Trophoblast cell (in vitro differentiated cells and primary cell): ENCODE measurements around the gene SUSD3.
A peak's percentile ranks its signal among the peaks of the same experiment; 100 is the strongest.

Experiments
- DNase-seq, 2 donors: peaks; one replicate each; pipeline ENCODE4 v3.0.0-alpha.2; 2016
- H2AFZ ChIP-seq: 2 replicates; pipeline ENCODE4 v1.6.1; 2013; ENCODE audit warnings: low read length, moderate library complexity, mild to moderate bottlenecking; ENCODE audit not compliant: insufficient read depth, poor library complexity
- H2AK5ac ChIP-seq: 2 replicates; pipeline ENCODE4 v1.6.1; 2013; ENCODE audit warnings: mild to moderate bottlenecking, low read length
- H2BK120ac ChIP-seq: 2 replicates; pipeline ENCODE4 v1.6.1; 2013; ENCODE audit warnings: low read length, mild to moderate bottlenecking, moderate library complexity; ENCODE audit not compliant: insufficient read depth, poor library complexity
- H2BK12ac ChIP-seq: 2 replicates; pipeline ENCODE4 v1.6.1; 2013; ENCODE audit warnings: mild to moderate bottlenecking, low read length, moderate library complexity
- H2BK5ac ChIP-seq: 2 replicates; pipeline ENCODE4 v1.6.1; 2013; ENCODE audit warnings: low read length, low read depth, moderate library complexity, mild to moderate bottlenecking; ENCODE audit not compliant: poor library complexity
- H3K14ac ChIP-seq: 2 replicates; pipeline ENCODE4 v1.6.1; 2013; ENCODE audit warnings: mild to moderate bottlenecking, low read length
- H3K18ac ChIP-seq: 2 replicates; pipeline ENCODE4 v1.6.1; 2013; ENCODE audit warnings: mild to moderate bottlenecking, low read length
- H3K23ac ChIP-seq: 2 replicates; pipeline ENCODE4 v1.6.1; 2013; ENCODE audit warnings: low read length
- H3K27ac ChIP-seq: 2 replicates; pipeline ENCODE4 v1.5.1; 2013; ENCODE audit warnings: low read depth, mild to moderate bottlenecking, inconsistent platforms, low read length, moderate library complexity
- H3K27me3 ChIP-seq: 2 replicates; pipeline ENCODE4 v1.6.1; 2013; ENCODE audit warnings: inconsistent platforms, mild to moderate bottlenecking, low read length, moderate library complexity; ENCODE audit not compliant: insufficient read depth
- H3K36me3 ChIP-seq, 2 experiments: 1 replicate in 1 of 2; 2 replicates in 1 of 2; pipeline ENCODE4 v1.6.1; 2013; ENCODE audit warnings: low read length in 2 of 2, mild to moderate bottlenecking in 2 of 2, moderate library complexity in 1 of 2; ENCODE audit not compliant: insufficient read depth in 2 of 2, control insufficient read depth in 1 of 2
- H3K4ac ChIP-seq: 2 replicates; pipeline ENCODE4 v1.6.1; 2013; ENCODE audit warnings: low read depth, mild to moderate bottlenecking, low read length, moderate library complexity
- H3K4me1 ChIP-seq, 2 experiments: 1 replicate in 1 of 2; 2 replicates in 1 of 2; pipeline ENCODE4 v1.6.1; 2013; ENCODE audit warnings: low read length in 2 of 2, mild to moderate bottlenecking in 2 of 2, moderate library complexity in 1 of 2; ENCODE audit not compliant: insufficient read depth in 2 of 2, control insufficient read depth in 1 of 2
- H3K4me2 ChIP-seq: 2 replicates; pipeline ENCODE4 v1.6.1; 2013; ENCODE audit warnings: inconsistent platforms, mild to moderate bottlenecking, low read length, moderate library complexity
- H3K4me3 ChIP-seq: 2 replicates; pipeline ENCODE4 v1.5.1; 2013; ENCODE audit warnings: mild to moderate bottlenecking, low read depth, low read length, inconsistent platforms
- H3K79me1 ChIP-seq: one replicate; pipeline ENCODE4 v1.6.1; 2013; ENCODE audit warnings: low read length
- H3K79me2 ChIP-seq: 2 replicates; pipeline ENCODE4 v1.6.1; 2013; ENCODE audit warnings: low read length, mild to moderate bottlenecking; ENCODE audit not compliant: control insufficient read depth, insufficient read depth, poor library complexity
- H3K9ac ChIP-seq: 2 replicates; pipeline ENCODE4 v1.6.1; 2013; ENCODE audit warnings: mild to moderate bottlenecking, low read length
- H3K9me3 ChIP-seq: 2 replicates; pipeline ENCODE4 v1.6.1; 2013; ENCODE audit warnings: low read depth, mild to moderate bottlenecking, control low read depth, inconsistent platforms, low read length; ENCODE audit not compliant: insufficient read depth
- H4K12ac ChIP-seq: 2 replicates; pipeline ENCODE4 v1.6.1; 2013; ENCODE audit warnings: low read depth, mild to moderate bottlenecking, low read length, moderate library complexity
- H4K8ac ChIP-seq: 2 replicates; pipeline ENCODE4 v1.6.1; 2013; ENCODE audit warnings: low read depth, mild to moderate bottlenecking, low read length, moderate library complexity
- H4K91ac ChIP-seq: one replicate; pipeline ENCODE4 v1.6.1; 2013; ENCODE audit warnings: low read depth, mild to moderate bottlenecking, low read length, moderate library complexity
- WGBS: extraction: QIAGEN DNeasy Blood & Tissue Kit; methylation state at CpG from one replicate; pipeline ENCODE4 v1.1.7; 2013; ENCODE audit warnings: missing lambda C conversion rate; ENCODE audit not compliant: insufficient read length, insufficient coverage; ENCODE audit errors: extremely low coverage; 5-methylcytosine and 5-hydroxymethylcytosine counted together

Gene SUSD3

DNA sequence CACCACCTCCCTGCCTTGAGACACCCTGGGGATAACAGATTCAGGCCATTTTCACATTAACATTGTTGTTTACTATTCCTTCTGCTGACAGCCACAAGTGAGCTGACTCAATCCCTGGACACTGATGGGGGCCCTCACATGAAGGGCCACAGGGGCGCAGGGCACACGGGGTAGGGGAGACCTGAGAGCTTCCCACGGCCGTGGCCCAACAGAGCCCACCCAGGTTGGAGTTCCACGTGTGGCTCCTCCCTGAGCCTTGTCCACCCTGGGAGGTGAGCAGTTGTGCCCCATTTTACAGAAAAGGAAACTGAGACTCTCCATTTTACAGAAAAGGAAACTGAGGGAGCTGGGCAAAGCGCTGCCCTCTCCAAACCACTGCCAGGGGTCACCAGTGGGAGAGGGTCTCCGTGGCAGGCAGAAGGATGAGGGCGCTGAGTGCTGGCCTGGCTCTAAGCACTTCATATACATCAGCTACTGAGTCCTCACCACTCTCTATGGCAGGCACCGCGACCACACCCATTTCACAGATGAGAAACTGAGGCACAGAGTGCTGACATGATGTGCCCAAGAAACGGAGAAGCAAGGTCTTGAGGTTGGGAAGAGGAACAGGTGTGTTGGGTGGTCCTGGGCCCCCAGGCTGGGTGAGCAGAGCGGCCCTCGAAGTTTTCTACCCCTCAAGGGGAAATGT is 73.2 kb downstream of the SUSD3 start:
- peaks cover 24% of the 10 kb centered on the region in 2 experiments for H3K4me1 ChIP-seq
- peak overlapping the region; percentile 36 for H4K91ac ChIP-seq
- no peak overlapping the region for H3K23ac ChIP-seq
- no peak overlapping the region for H2AFZ ChIP-seq
- no peaks in the 10 kb centered on the region for H3K36me3 ChIP-seq
- WGBS: no CpG with 5 or more reads among the region's 13 CpGs
- H3K9ac ChIP-seq: no peak overlapping the region
- peaks cover 17% of the 10 kb centered on the region for H3K79me1 ChIP-seq
- no peak for DNase-seq
- H4K12ac ChIP-seq: no peak overlapping the region
- no peak overlapping the region for H3K4ac ChIP-seq
- no peak overlapping the region for H2BK5ac ChIP-seq
- no peaks in the 10 kb centered on the region for H3K27me3 ChIP-seq
- no peak overlapping the region for H3K27ac ChIP-seq
- H3K4me2 ChIP-seq: no peak overlapping the region
- H2AK5ac ChIP-seq: peak overlapping the region; percentile 34
- no peak overlapping the region for H4K8ac ChIP-seq
- H3K4me3 ChIP-seq: no peak overlapping the region
- H2BK12ac ChIP-seq: no peak overlapping the region
- peaks cover 10% of the 10 kb centered on the region for H3K79me2 ChIP-seq
- H3K14ac ChIP-seq: no peak overlapping the region
- no peak overlapping the region for H3K18ac ChIP-seq
- peaks cover 3% of the 10 kb centered on the region for H3K9me3 ChIP-seq
- no peak overlapping the region for H2BK120ac ChIP-seq

DNA sequence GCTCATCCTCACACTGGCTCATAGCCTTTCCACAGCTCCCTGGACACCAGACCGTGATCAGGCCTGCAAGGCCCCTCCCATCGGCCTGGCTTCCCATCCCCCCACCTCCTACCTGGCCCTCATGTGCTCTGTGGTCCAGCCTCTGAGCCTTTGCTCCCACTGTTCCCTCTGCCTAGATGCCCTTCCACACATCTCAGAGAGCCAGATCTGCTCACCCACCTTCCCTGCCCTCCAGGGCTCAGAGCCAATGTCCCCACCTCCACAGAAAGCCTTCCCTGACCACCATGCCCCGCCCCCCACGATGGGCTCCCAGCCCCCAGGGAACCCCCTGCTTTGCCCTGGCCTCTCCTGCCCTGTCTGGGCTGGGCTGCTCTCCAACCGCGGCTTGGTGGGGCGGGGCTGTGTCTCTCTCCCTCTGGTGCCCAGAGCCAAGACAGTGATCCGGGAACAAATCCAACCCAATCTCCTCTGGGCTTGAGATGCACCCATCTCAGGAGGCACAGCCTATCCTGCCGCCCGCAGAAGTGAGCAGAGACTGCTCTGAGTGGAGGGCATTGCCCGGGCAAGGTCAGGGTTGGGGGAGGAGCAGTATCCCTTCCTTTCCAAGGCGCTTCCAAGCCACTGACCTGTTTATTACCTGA is 73.9 kb downstream of the SUSD3 start:
- no CpG with 5 or more reads among the region's 12 CpGs for WGBS
- no peak overlapping the region for H3K27ac ChIP-seq
- H3K4me2 ChIP-seq: peak overlapping the region; percentile 94
- H2AFZ ChIP-seq: no peak overlapping the region
- peaks cover 10% of the 10 kb centered on the region for H3K79me2 ChIP-seq
- H3K23ac ChIP-seq: no peak overlapping the region
- H2BK120ac ChIP-seq: peak overlapping the region; percentile 6
- DNase-seq: no peak
- H2AK5ac ChIP-seq: no peak overlapping the region
- no peak overlapping the region for H3K4me3 ChIP-seq
- peaks cover 19 to 20% of the 10 kb centered on the region in 2 experiments for H3K4me1 ChIP-seq
- H2BK12ac ChIP-seq: peak overlapping the region; percentile 6
- no peak overlapping the region for H2BK5ac ChIP-seq
- H3K18ac ChIP-seq: peak overlapping the region; percentile 15
- no peak overlapping the region for H3K9ac ChIP-seq
- peak overlapping the region; percentile 29 for H4K91ac ChIP-seq
- H4K12ac ChIP-seq: no peak overlapping the region
- H3K27me3 ChIP-seq: no peaks in the 10 kb centered on the region
- no peak overlapping the region for H4K8ac ChIP-seq
- H3K9me3 ChIP-seq: peaks cover 3% of the 10 kb centered on the region
- H3K79me1 ChIP-seq: peaks cover 17% of the 10 kb centered on the region
- no peak overlapping the region for H3K14ac ChIP-seq
- H3K4ac ChIP-seq: peak overlapping the region; percentile 3
- H3K36me3 ChIP-seq: no peaks in the 10 kb centered on the region

DNA sequence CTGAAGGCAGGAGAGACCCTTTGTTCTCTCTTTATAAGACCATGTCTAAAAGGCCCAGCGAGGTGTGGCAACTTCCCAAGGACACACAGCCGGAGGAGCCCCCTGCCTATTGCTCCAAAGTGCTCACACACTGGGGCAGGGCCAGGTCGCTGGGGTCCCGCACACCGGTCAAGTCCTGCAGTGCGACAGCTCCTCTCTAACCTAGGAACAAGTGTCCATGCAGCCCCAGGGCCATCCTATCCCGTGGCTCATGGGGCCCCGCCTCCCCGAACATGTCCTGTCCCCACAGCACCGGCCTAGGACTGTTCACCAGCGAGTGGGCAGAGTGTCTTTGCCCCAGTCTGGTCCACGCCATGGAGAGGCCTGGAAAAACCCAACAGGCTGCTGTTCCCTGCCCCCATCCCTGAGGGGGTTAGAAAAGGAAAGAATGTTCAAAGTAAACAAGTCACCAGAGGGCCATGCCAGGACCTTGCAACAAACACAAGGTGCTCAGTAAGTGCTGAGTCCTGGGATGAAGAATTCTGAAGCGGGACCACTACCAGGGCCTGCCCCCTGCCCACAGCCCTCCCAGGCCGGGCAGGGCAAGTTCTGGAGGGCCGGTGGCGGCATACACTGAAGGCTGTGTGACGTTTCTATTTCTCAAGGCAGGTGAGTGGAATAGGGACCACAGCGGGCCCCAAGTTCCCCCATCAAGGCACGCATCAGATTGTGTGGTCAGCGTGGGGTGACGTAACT is 74.6 kb downstream of the SUSD3 start:
- H3K18ac ChIP-seq: peak overlapping the region; percentile 13
- peak overlapping the region; percentile 61 for H2AFZ ChIP-seq
- no peak overlapping the region for H3K9ac ChIP-seq
- H3K4me2 ChIP-seq: peak overlapping the region; percentile 94
- peak; percentile 46 to 49 for DNase-seq
- H4K8ac ChIP-seq: peak overlapping the region; percentile 10
- no peak overlapping the region for H2BK12ac ChIP-seq
- peaks cover 17% of the 10 kb centered on the region for H3K79me1 ChIP-seq
- WGBS: no CpG with 5 or more reads among the region's 21 CpGs
- H3K9me3 ChIP-seq: peaks cover 3% of the 10 kb centered on the region
- peaks cover 10% of the 10 kb centered on the region for H3K79me2 ChIP-seq
- H3K4me3 ChIP-seq: peak overlapping the region; percentile 86
- no peak overlapping the region for H2AK5ac ChIP-seq
- no peak overlapping the region for H2BK120ac ChIP-seq
- no peak overlapping the region for H4K12ac ChIP-seq
- peaks cover 19 to 20% of the 10 kb centered on the region in 2 experiments for H3K4me1 ChIP-seq
- H3K27me3 ChIP-seq: no peaks in the 10 kb centered on the region
- no peak overlapping the region for H2BK5ac ChIP-seq
- no peaks in the 10 kb centered on the region for H3K36me3 ChIP-seq
- peak overlapping the region; percentile 13 for H3K4ac ChIP-seq
- peak overlapping the region; percentile 52 for H3K27ac ChIP-seq
- peak overlapping the region; percentile 49 for H4K91ac ChIP-seq
- H3K23ac ChIP-seq: no peak overlapping the region
- peak overlapping the region; percentile 10 for H3K14ac ChIP-seq

DNA sequence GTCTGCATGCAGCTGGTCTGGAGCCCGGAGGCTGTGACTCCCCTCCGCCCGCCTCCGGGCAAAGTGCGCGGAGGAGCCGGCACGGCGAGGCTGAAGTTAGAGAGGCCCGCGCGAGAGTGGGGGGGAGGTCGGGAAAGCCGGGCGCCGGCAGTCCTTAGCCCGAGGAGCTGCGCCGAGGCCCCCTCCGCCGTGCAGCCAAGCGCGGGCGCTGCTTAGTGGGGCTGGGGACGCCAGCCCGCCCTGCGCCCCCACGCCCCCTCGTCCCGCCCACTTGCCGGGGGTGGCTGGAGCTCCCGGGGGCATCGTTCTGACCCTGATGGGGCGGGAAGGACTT is 75.1 kb downstream of the SUSD3 start:
- Histone ChIP-seq H4K8ac (peak overlapping the region; percentile 73), H2BK120ac (peak overlapping the region; percentile 57), H4K12ac (peak overlapping the region; percentile 66), H3K36me3 (no peaks in the 10 kb centered on the region), H3K14ac (peak overlapping the region; percentile 87), H3K23ac (no peak overlapping the region), H2BK12ac (no peak overlapping the region), H2AK5ac (no peak overlapping the region), H3K4me1 (peaks cover 19 to 20% of the 10 kb centered on the region in 2 experiments), H3K79me1 (peaks cover 17% of the 10 kb centered on the region), H3K9me3 (peaks cover 5% of the 10 kb centered on the region), H3K27me3 (no peaks in the 10 kb centered on the region), H2AFZ (peak overlapping the region; percentile 61), H4K91ac (peak overlapping the region; percentile 84), H3K18ac (peak overlapping the region; percentile 79), H2BK5ac (peak overlapping the region; percentile 44), H3K79me2 (peaks cover 10% of the 10 kb centered on the region), H3K27ac (peak overlapping the region; percentile 52), H3K9ac (peak overlapping the region; percentile 72), H3K4me2 (peak overlapping the region; percentile 94), H3K4ac (peak overlapping the region; percentile 56), H3K4me3 (peak overlapping the region; percentile 86)
- WGBS: no CpG with 5 or more reads among the region's 34 CpGs
- DNase-seq: peak; percentile 87 to 94
